Suprapubic skin (tissue), 4 donors: Measurements from ENCODE around the gene CAMK2A.

Source experiments
- POLR2A ChIP-seq, 2 donors: fragments of 450-650 bp; IDR thresholded peaks; one replicate each; pipeline ENCODE4 v1.6.1; 2017; ENCODE audit warnings: antibody characterized with exemption in 2 of 2, mild to moderate bottlenecking in 2 of 2, moderate library complexity in 2 of 2
- POLR2AphosphoS5 ChIP-seq, 3 donors: sonication (generic); formaldehyde crosslinking; IDR thresholded peaks; one replicate each; pipeline ENCODE4 v1.6.1; 2017; ENCODE audit warnings: antibody characterized with exemption in 3 of 3
- TF ChIP-seq, protein P1 (sequence below), 2 donors: fragments of 200-600 bp in 1 of 2; fragments of 450-650 bp in 1 of 2; sonication (generic) in 1 of 2; IDR thresholded peaks; one replicate each; pipeline ENCODE4 v1.5.1; 2016 to 2019; ENCODE audit warnings: antibody characterized with exemption in 2 of 2, mild to moderate bottlenecking in 1 of 2, moderate library complexity in 1 of 2

DNA sequence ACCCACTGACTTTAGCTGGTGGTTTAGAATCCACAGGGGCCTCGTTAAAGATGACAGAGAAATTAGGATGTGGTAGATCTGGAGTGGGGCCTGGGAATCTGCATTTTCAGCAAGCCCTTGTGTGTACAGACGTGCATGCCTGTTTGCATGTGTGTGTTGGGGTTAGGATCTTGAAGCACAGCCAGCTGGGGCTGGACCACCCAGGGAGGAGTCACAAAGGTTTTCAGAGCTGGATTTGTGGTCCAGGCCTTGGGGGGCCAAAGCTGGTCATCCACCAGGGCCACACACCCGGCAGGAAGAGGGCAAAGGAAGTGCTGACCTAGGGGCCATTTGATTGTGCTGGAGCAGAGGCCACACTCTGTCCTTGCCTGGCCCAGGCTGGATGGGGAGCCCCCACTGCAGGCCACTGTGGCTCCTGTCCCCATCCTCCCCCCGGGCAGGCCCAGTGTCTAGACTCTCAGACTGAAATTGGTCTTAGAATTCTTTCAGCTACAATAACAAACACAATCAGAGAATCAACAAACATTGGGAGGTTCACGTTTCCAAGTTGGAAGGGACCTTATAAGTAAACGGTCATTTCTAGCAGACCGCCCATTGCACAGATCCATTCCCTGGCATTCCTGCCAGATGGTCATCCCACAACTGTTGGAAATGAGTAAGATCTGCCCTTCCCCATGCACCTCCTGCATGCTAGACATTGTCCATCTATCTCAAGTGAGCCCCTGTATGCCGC is 112.7 kb downstream of the CAMK2A start:
- no peak for TF ChIP-seq POLR2AphosphoS5 (IDR thresholded peaks at IDR 0.05)
- TF ChIP-seq, protein P1, sequence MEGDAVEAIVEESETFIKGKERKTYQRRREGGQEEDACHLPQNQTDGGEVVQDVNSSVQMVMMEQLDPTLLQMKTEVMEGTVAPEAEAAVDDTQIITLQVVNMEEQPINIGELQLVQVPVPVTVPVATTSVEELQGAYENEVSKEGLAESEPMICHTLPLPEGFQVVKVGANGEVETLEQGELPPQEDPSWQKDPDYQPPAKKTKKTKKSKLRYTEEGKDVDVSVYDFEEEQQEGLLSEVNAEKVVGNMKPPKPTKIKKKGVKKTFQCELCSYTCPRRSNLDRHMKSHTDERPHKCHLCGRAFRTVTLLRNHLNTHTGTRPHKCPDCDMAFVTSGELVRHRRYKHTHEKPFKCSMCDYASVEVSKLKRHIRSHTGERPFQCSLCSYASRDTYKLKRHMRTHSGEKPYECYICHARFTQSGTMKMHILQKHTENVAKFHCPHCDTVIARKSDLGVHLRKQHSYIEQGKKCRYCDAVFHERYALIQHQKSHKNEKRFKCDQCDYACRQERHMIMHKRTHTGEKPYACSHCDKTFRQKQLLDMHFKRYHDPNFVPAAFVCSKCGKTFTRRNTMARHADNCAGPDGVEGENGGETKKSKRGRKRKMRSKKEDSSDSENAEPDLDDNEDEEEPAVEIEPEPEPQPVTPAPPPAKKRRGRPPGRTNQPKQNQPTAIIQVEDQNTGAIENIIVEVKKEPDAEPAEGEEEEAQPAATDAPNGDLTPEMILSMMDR (IDR thresholded peaks at IDR 0.05), result no peak
- TF ChIP-seq POLR2A (IDR thresholded peaks at IDR 0.05), result no peak
